ENCODE data around the gene MYO1B. TPM values are rescaled to one million over a fixed set of nuclear protein-coding genes. Genes with fewer than 3 reads are reported as not detected.

The MYO1B gene
- total and polyA plus RNA-seq, 7 donors, result 6.2 to 37.1 (median 13.8) TPM

GRCh38 chr2:191215666-191216065, 29.5 kb upstream of the MYO1B start:
- Histone ChIP-seq H3K9me3 (peaks cover 0 to 3% (median 0%) of the 10 kb centered on the region in 4 donors), H3K4me1 (peaks cover 0 to 7% (median 2%) of the 10 kb centered on the region in 4 donors), H3K27me3 (no peaks in the 10 kb centered on the region), H3K4me3 (no peak overlapping the region), H3K27ac (no peak overlapping the region), H3K36me3 (no peaks in the 10 kb centered on the region)
- TF ChIP-seq EP300 (IDR thresholded peaks at IDR 0.05) (no peak), POLR2AphosphoS5 (IDR thresholded peaks at IDR 0.05) (peak in 1 of 4 donors; percentile 27)
- TF ChIP-seq, protein P1, sequence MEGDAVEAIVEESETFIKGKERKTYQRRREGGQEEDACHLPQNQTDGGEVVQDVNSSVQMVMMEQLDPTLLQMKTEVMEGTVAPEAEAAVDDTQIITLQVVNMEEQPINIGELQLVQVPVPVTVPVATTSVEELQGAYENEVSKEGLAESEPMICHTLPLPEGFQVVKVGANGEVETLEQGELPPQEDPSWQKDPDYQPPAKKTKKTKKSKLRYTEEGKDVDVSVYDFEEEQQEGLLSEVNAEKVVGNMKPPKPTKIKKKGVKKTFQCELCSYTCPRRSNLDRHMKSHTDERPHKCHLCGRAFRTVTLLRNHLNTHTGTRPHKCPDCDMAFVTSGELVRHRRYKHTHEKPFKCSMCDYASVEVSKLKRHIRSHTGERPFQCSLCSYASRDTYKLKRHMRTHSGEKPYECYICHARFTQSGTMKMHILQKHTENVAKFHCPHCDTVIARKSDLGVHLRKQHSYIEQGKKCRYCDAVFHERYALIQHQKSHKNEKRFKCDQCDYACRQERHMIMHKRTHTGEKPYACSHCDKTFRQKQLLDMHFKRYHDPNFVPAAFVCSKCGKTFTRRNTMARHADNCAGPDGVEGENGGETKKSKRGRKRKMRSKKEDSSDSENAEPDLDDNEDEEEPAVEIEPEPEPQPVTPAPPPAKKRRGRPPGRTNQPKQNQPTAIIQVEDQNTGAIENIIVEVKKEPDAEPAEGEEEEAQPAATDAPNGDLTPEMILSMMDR (IDR thresholded peaks at IDR 0.05), result no peak
- no peak for DNase-seq
- intact Hi-C loops (cut with DNase I), result no loop called here

GRCh38 chr2:191217580-191217979, 27.6 kb upstream of the MYO1B start:
- 15 to 28% methylated on average over 1 of the region's 1 CpG for WGBS, 2 donors
- TF ChIP-seq POLR2A (IDR thresholded peaks at IDR 0.05), result no peak
- no peak for TF ChIP-seq EP300 (IDR thresholded peaks at IDR 0.05)
- no peak for TF ChIP-seq POLR2AphosphoS5 (IDR thresholded peaks at IDR 0.05)
- TF ChIP-seq, protein P1 (IDR thresholded peaks at IDR 0.05), result no peak
- Histone ChIP-seq H3K36me3 (no peaks in the 10 kb centered on the region), H3K4me3 (no peak overlapping the region), H3K27ac (no peak overlapping the region), H3K4me1 (peaks cover 0 to 7% (median 2%) of the 10 kb centered on the region in 4 donors), H3K27me3 (no peaks in the 10 kb centered on the region), H3K9me3 (peaks cover 0 to under 1% (median 0%) of the 10 kb centered on the region in 4 donors)
- intact Hi-C loops (cut with DNase I), result no loop called here
- no peak for DNase-seq

- 44 to 52% methylated on average over 5 of the region's 5 CpGs for WGBS, 2 donors
- Histone ChIP-seq H3K4me1 (peaks cover 0 to 7% (median 2%) of the 10 kb centered on the region in 4 donors), H3K27me3 (no peaks in the 10 kb centered on the region), H3K36me3 (no peaks in the 10 kb centered on the region), H3K27ac (no peak overlapping the region), H3K4me3 (no peak overlapping the region), H3K9me3 (no peaks in the 10 kb centered on the region)
- no peak for TF ChIP-seq EP300 (IDR thresholded peaks at IDR 0.05)
- TF ChIP-seq, protein P1 (IDR thresholded peaks at IDR 0.05), result peak in 2 of 4 experiments; percentile 19 to 53
- no peak for DNase-seq
- intact Hi-C loops (cut with DNase I), result no loop called here
Measured at GRCh38 chr2:191218292-191218898, 26.8 kb upstream of the MYO1B start.

GRCh38 chr2:191220671-191221070, 24.5 kb upstream of the MYO1B start:
- no peaks in the 10 kb centered on the region for H3K27me3 ChIP-seq
- no peak overlapping the region for H3K27ac ChIP-seq
- H3K4me1 ChIP-seq, result peaks cover 0 to 7% (median 2%) of the 10 kb centered on the region in 4 donors
- H3K9me3 ChIP-seq, result no peaks in the 10 kb centered on the region
- DNase-seq, result no peak
- 92 to 96% methylated on average over 2 of the region's 2 CpGs for WGBS, 2 donors
- intact Hi-C loops (cut with DNase I), result no loop called here
- H3K4me3 ChIP-seq, result no peak overlapping the region
- TF ChIP-seq EP300 (IDR thresholded peaks at IDR 0.05) (no peak), POLR2AphosphoS5 (IDR thresholded peaks at IDR 0.05) (no peak)
- H3K36me3 ChIP-seq, result no peaks in the 10 kb centered on the region

DNA sequence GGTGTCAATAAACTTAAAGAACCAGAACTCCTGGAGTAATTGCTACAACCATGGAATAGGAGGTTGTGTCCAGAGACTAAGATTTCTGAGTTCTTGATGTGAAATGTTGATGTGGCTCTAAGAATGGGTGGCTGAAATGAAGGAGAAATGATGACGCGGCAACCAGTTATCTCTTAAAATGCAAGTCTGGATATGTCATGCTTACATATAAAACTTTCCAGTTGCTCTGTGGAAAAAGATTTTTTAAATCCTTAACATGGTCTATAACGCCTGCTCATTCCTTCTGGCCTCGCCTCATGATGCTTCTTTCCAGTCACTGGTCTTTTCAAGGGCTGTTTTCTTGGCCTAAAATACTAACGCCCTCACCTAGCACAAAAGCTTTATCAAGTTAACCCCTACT, 23.5 kb upstream of the MYO1B start:
- Histone ChIP-seq H3K27me3 (no peaks in the 10 kb centered on the region), H3K4me1 (peaks cover 0 to 7% (median 2%) of the 10 kb centered on the region in 4 donors), H3K27ac (peak overlapping the region in 1 of 4 donors; percentile 12), H3K9me3 (no peaks in the 10 kb centered on the region), H3K4me3 (no peak overlapping the region), H3K36me3 (no peaks in the 10 kb centered on the region)
- TF ChIP-seq POLR2AphosphoS5 (IDR thresholded peaks at IDR 0.05) (no peak), EP300 (IDR thresholded peaks at IDR 0.05) (no peak), POLR2A (IDR thresholded peaks at IDR 0.05) (no peak)
- TF ChIP-seq, protein P1 (IDR thresholded peaks at IDR 0.05), result no peak
- 95% methylated on average over 5 of the region's 5 CpGs for WGBS, 2 donors
- DNase-seq, result no peak
- intact Hi-C loops (cut with DNase I), result no loop called here

All from sigmoid colon (tissue), 7 donors.